ENCODE measurements around the gene ASZ1.

Gene ASZ1

GRCh38 chr7:117347962-117348672, 79.2 kb downstream of the ASZ1 start:
- no peak overlapping the region for H3K27ac ChIP-seq (replicated peaks)
- no peak for TF ChIP-seq POLR2AphosphoS5 (IDR thresholded peaks at IDR 0.05; ENCODE audit: low read depth)
- TF ChIP-seq SPI1 (IDR thresholded peaks at IDR 0.05; ENCODE audit: borderline replicate concordance, low read depth), result no peak
- no peak for TF ChIP-seq GABPA (IDR thresholded peaks at IDR 0.05; ENCODE audit: low read depth)
- TF ChIP-seq REST (IDR thresholded peaks at IDR 0.05; ENCODE audit: insufficient replicate concordance, low read depth), result no peak
- TF ChIP-seq CTCF (IDR thresholded peaks at IDR 0.05; ENCODE audit: insufficient read depth, low read length), result no peak
- no peaks in the 10 kb centered on the region for H3K27me3 ChIP-seq (ENCODE audit: insufficient read depth, poor library complexity, severe bottlenecking)
- H3K4me3 ChIP-seq (replicated peaks; ENCODE audit: insufficient read depth, low read length), result no peak overlapping the region
- DNase-seq (ENCODE audit: low read depth in 1 of 2, low spot score in 1 of 2), result no peak

- no peak for TF ChIP-seq GABPA (IDR thresholded peaks at IDR 0.05; ENCODE audit: low read depth)
- Histone ChIP-seq H3K27ac (replicated peaks) (no peak overlapping the region), H3K27me3 (ENCODE audit: insufficient read depth, poor library complexity, severe bottlenecking) (no peaks in the 10 kb centered on the region), H3K4me3 (replicated peaks; ENCODE audit: insufficient read depth, low read length) (no peak overlapping the region)
- DNase-seq (ENCODE audit: low read depth in 1 of 2, low spot score in 1 of 2), result no peak
These were observed 79.8 kb downstream of the ASZ1 start for GRCh38 chr7:117347480-117347879.

- H3K27me3 ChIP-seq (ENCODE audit: insufficient read depth, poor library complexity, severe bottlenecking), result no peaks in the 10 kb centered on the region
- H3K4me3 ChIP-seq (replicated peaks; ENCODE audit: insufficient read depth, low read length), result no peak overlapping the region
- no peak overlapping the region for H3K27ac ChIP-seq (replicated peaks)
- TF ChIP-seq REST (IDR thresholded peaks at IDR 0.05; ENCODE audit: insufficient replicate concordance, low read depth) (no peak), CTCF (IDR thresholded peaks at IDR 0.05; ENCODE audit: insufficient read depth, low read length) (no peak), POLR2AphosphoS5 (IDR thresholded peaks at IDR 0.05; ENCODE audit: low read depth) (no peak), GABPA (IDR thresholded peaks at IDR 0.05; ENCODE audit: low read depth) (no peak), SPI1 (IDR thresholded peaks at IDR 0.05; ENCODE audit: borderline replicate concordance, low read depth) (no peak)
- DNase-seq (ENCODE audit: low read depth in 1 of 2, low spot score in 1 of 2), result no peak
These were observed 81.1 kb downstream of the ASZ1 start for GRCh38 chr7:117346161-117346560.

- Histone ChIP-seq H3K27ac (replicated peaks) (no peak overlapping the region), H3K27me3 (ENCODE audit: insufficient read depth, poor library complexity, severe bottlenecking) (no peaks in the 10 kb centered on the region), H3K4me3 (replicated peaks; ENCODE audit: insufficient read depth, low read length) (no peak overlapping the region)
- DNase-seq (ENCODE audit: low read depth in 1 of 2, low spot score in 1 of 2), result no peak
- TF ChIP-seq SPI1 (IDR thresholded peaks at IDR 0.05; ENCODE audit: borderline replicate concordance, low read depth) (no peak), POLR2AphosphoS5 (IDR thresholded peaks at IDR 0.05; ENCODE audit: low read depth) (no peak), CTCF (IDR thresholded peaks at IDR 0.05; ENCODE audit: insufficient read depth, low read length) (no peak), GABPA (IDR thresholded peaks at IDR 0.05; ENCODE audit: low read depth) (no peak), REST (IDR thresholded peaks at IDR 0.05; ENCODE audit: insufficient replicate concordance, low read depth) (no peak)
These were observed 89.3 kb downstream of the ASZ1 start for GRCh38 chr7:117338020-117338419.

All from HL-60 (cell line).